ENCODE data around the gene WDR45B.

DNA sequence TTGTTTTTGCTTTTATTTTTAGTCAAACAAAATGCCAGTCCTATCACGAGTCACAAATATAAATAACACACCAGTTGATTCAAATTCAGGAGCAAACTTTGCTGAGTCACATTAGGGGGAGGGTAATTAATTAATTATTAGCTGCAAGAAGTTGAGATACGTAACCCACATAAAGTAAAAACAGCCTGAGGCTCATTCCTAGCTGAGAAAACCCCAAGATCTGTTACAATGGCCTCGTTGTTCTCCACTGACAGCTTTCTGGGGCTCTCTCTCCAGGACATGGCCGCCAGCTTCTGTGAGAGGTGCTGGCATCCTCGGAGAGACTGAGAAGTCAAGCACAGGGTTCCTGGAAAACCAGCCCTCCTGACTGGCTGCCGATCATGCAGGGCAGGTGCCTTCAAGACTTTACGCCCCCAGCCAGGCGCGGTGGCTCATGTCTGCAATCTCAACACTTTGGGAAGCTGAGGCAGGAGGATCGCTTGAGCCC, 39.2 kb upstream of the WDR45B start:
- TF ChIP-seq YY1 (IDR thresholded peaks at IDR 0.05; ENCODE audit: low read depth) = no peak
- TF ChIP-seq TCF12 (IDR thresholded peaks at IDR 0.05; ENCODE audit: low read depth) = no peak
- TF ChIP-seq EGR1 (IDR thresholded peaks at IDR 0.05) = no peak
- TF ChIP-seq RAD21 (IDR thresholded peaks at IDR 0.05; ENCODE audit: low read depth) = no peak
- no peak for TF ChIP-seq FOXM1 (IDR thresholded peaks at IDR 0.05; ENCODE audit: borderline replicate concordance, low read depth)

All from Ishikawa (cell line).